ENCODE results near the gene PIAS2. TPM values are rescaled to one million over a fixed set of nuclear protein-coding genes. Genes with fewer than 3 reads are reported as not detected.

The PIAS2 gene
- total RNA-seq, 1 experiment from 2014 or later: 30.6 TPM

- CTCF ChIA-PET: no interaction called here
- no peak overlapping the region for H3K27ac ChIP-seq (ENCODE audit: low read length)
- no peak for DNase-seq (ENCODE audit: low read depth, low spot score)
- peaks cover 5% of the 10 kb centered on the region; the same call in 1 of the 2 replicates for H3K9me3 ChIP-seq (ENCODE audit: control insufficient read depth, insufficient read depth, low read depth, low read length)
- no peak overlapping the region for H3K4me3 ChIP-seq (ENCODE audit: low read depth in 2 of 2, low read length in 2 of 2)
- no peaks in the 10 kb centered on the region; the same call in 1 of the 2 replicates for H3K4me1 ChIP-seq (ENCODE audit: control insufficient read depth, insufficient read depth, low read length)
- no peaks in the 10 kb centered on the region for H3K36me3 ChIP-seq (ENCODE audit: control insufficient read depth, insufficient read depth, low read length)
- no peaks in the 10 kb centered on the region for H3K27me3 ChIP-seq (ENCODE audit: control insufficient read depth, insufficient read depth, low read length)
- in situ Hi-C loops (cut with HindIII; ENCODE audit: low pct_unique_long_range_greater_than_20kb, low sequenced_read_pairs): no loop called here
- intact Hi-C loops (cut with micrococcal nuclease; ENCODE audit: unreplicated experiment): no loop called here
- BruUV-seq (replicated peaks): no TSS peak
- no peak for TF ChIP-seq TCF7L2 (IDR thresholded peaks at IDR 0.05; ENCODE audit: low read depth, low read length)
- TF ChIP-seq REST (IDR thresholded peaks at IDR 0.05; ENCODE audit: insufficient read depth in 1 of 2, low read depth in 2 of 2, low read length in 1 of 2): no peak
- TF ChIP-seq SIN3A (IDR thresholded peaks at IDR 0.05; ENCODE audit: borderline replicate concordance, insufficient read depth, low read depth, low read length): no peak
- TF ChIP-seq POLR2AphosphoS5 (IDR thresholded peaks at IDR 0.05; ENCODE audit: low read depth, low read length): no peak
- no peak for TF ChIP-seq CTCF (IDR thresholded peaks at IDR 0.05)
- no peak for ATAC-seq
- POLR2A ChIA-PET: interaction anchor here (0.5 kb wide), 1 partner anchor 54 kb away, joined by 12 read pairs; no protein-coding TSS in a partner anchor
Observed at GRCh38 chr18:46893360-46893759, 23.9 kb downstream of the PIAS2 start.

- Histone ChIP-seq H3K9me3 (ENCODE audit: control insufficient read depth, insufficient read depth, low read depth, low read length) (peaks cover 10% of the 10 kb centered on the region; the same call in 1 of the 2 replicates), H3K36me3 (ENCODE audit: control insufficient read depth, insufficient read depth, low read length) (no peaks in the 10 kb centered on the region), H3K27ac (ENCODE audit: low read length) (no peak overlapping the region), H3K4me1 (ENCODE audit: control insufficient read depth, insufficient read depth, low read length) (no peaks in the 10 kb centered on the region; the same call in 1 of the 2 replicates), H3K4me3 (ENCODE audit: low read depth in 2 of 2, low read length in 2 of 2) (no peak overlapping the region), H3K27me3 (ENCODE audit: control insufficient read depth, insufficient read depth, low read length) (no peaks in the 10 kb centered on the region)
- TF ChIP-seq REST (IDR thresholded peaks at IDR 0.05; ENCODE audit: insufficient read depth in 1 of 2, low read depth in 2 of 2, low read length in 1 of 2) (no peak), TCF7L2 (IDR thresholded peaks at IDR 0.05; ENCODE audit: low read depth, low read length) (no peak), POLR2AphosphoS5 (IDR thresholded peaks at IDR 0.05; ENCODE audit: low read depth, low read length) (no peak), CTCF (IDR thresholded peaks at IDR 0.05) (no peak), SIN3A (IDR thresholded peaks at IDR 0.05; ENCODE audit: borderline replicate concordance, insufficient read depth, low read depth, low read length) (no peak)
- in situ Hi-C loops (cut with HindIII; ENCODE audit: low pct_unique_long_range_greater_than_20kb, low sequenced_read_pairs) (no loop called here), intact Hi-C loops (cut with micrococcal nuclease; ENCODE audit: unreplicated experiment) (no loop called here)
- no TSS peak for BruUV-seq (replicated peaks)
- ATAC-seq: no peak
- no peak for DNase-seq (ENCODE audit: low read depth, low spot score)
- POLR2A ChIA-PET: no interaction called here
- CTCF ChIA-PET: no interaction called here
Observed at GRCh38 chr18:46892842-46893241, 24.5 kb downstream of the PIAS2 start.
